NCI-H69 (cell line): Measurements from ENCODE around the gene MICOS13.

ENCODE experiments used
- DNase-seq: peaks from one replicate; lab custom pipeline; 2025; lab: John Stamatoyannopoulos, UW

MICOS13 gene

GRCh38 chr19:5687360-5688198 lies 7.3 kb upstream of the MICOS13 start:
- DNase-seq: no peak

- peak; percentile 96 for DNase-seq
Observed at GRCh38 chr19:5686647-5687359, 6.5 kb upstream of the MICOS13 start.

- DNase-seq: no peak
Observed at GRCh38 chr19:5686326-5686646, 6.0 kb upstream of the MICOS13 start.

GRCh38 chr19:5684694-5685430 lies 4.5 kb upstream of the MICOS13 start:
- no peak for DNase-seq

GRCh38 chr19:5683177-5683886 lies 3.0 kb upstream of the MICOS13 start:
- no peak for DNase-seq

GRCh38 chr19:5682107-5682482 lies 1.8 kb upstream of the MICOS13 start:
- no peak for DNase-seq

GRCh38 chr19:5681391-5682106 lies 1.2 kb upstream of the MICOS13 start:
- DNase-seq: no peak

- peak; percentile 65 for DNase-seq
Observed at GRCh38 chr19:5680084-5680436, 256 bp downstream of the MICOS13 start.

GRCh38 chr19:5679289-5680083 lies 830 bp downstream of the MICOS13 start:
- peak; percentile 54 for DNase-seq

GRCh38 chr19:5678071-5678718 lies 2.1 kb downstream of the MICOS13 start:
- DNase-seq: no peak

- DNase-seq: no peak
Observed at GRCh38 chr19:5677580-5677979, 2.7 kb downstream of the MICOS13 start.

GRCh38 chr19:5677136-5677535 lies 3.2 kb downstream of the MICOS13 start:
- no peak for DNase-seq

- DNase-seq: no peak
Observed at GRCh38 chr19:5676772-5677105, 3.6 kb downstream of the MICOS13 start.

GRCh38 chr19:5676105-5676771 lies 4.1 kb downstream of the MICOS13 start:
- DNase-seq: no peak

- peak; percentile 57 for DNase-seq
Observed at GRCh38 chr19:5674714-5675113, 5.6 kb downstream of the MICOS13 start.

- no peak for DNase-seq
Observed at GRCh38 chr19:5673752-5674151, 6.6 kb downstream of the MICOS13 start.

- DNase-seq: no peak
Observed at GRCh38 chr19:5672708-5673459, 7.4 kb downstream of the MICOS13 start.

GRCh38 chr19:5671600-5671999 lies 8.7 kb downstream of the MICOS13 start:
- DNase-seq: no peak

GRCh38 chr19:5669212-5669611 lies 11.1 kb downstream of the MICOS13 start:
- no peak for DNase-seq
